HepG2 (cell line): ENCODE measurements around the gene RNF213. TPM values are rescaled to one million over a fixed set of nuclear protein-coding genes. Genes with fewer than 3 reads are reported as not detected.

Source experiments
- CEBPG ChIP-seq: IDR thresholded peaks from 2 replicates; pipeline ENCODE4 v1.6.1; 2016
- CHD2 ChIP-seq: IDR thresholded peaks from 2 replicates; pipeline ENCODE4 v1.6.1; 2011; ENCODE audit warnings: low read depth, low read length, improper control_type of control experiment
- FOXP1 ChIP-seq, 2 experiments: fragments of 450-650 bp in 1 of 2; IDR thresholded peaks; 2 replicates each; pipeline ENCODE4 v1.6.1; 2017 to 2018; ENCODE audit warnings: antibody characterized with exemption in 1 of 2
- IRF2 ChIP-seq: IDR thresholded peaks from 2 replicates; pipeline ENCODE4 v1.6.1; 2018; ENCODE audit warnings: missing genetic modification reagents, missing compliant biosample characterization
- JUNB ChIP-seq: sonication (generic); formaldehyde crosslinking; IDR thresholded peaks from 2 replicates; pipeline ENCODE4 v1.8.0; 2022; ENCODE audit warnings: missing genetic modification reagents, mild to moderate bottlenecking, borderline replicate concordance
- KAT2B ChIP-seq: fragments of 150-350 bp; IDR thresholded peaks from 2 replicates; pipeline ENCODE4 v1.6.1; 2014; ENCODE audit warnings: low read depth, low read length, borderline replicate concordance
- MAFF ChIP-seq: IDR thresholded peaks from 2 replicates; pipeline ENCODE4 v1.6.1; 2011; ENCODE audit warnings: low read depth, low read length, improper control_type of control experiment
- MIER3 ChIP-seq: IDR thresholded peaks from 2 replicates; pipeline ENCODE4 v1.6.1; 2016; ENCODE audit warnings: missing compliant biosample characterization, borderline replicate concordance
- NR2C2 ChIP-seq: sonication (generic); formaldehyde crosslinking; IDR thresholded peaks from 2 replicates; pipeline ENCODE4 v1.4.0; 2020; ENCODE audit warnings: missing genetic modification reagents, mild to moderate bottlenecking, moderate library complexity, borderline replicate concordance
- RFXAP ChIP-seq: sonication (generic); formaldehyde crosslinking; IDR thresholded peaks from 2 replicates; pipeline ENCODE4 v1.4.0; 2020; ENCODE audit warnings: missing genetic modification reagents, borderline replicate concordance
- RXRB ChIP-seq: IDR thresholded peaks from 2 replicates; pipeline ENCODE4 v1.6.1; 2016; ENCODE audit warnings: borderline replicate concordance, missing genetic modification reagents, missing compliant biosample characterization
- SIX1 ChIP-seq: sonication (generic); formaldehyde crosslinking; IDR thresholded peaks from 2 replicates; pipeline ENCODE4 v1.4.0; 2020; ENCODE audit warnings: missing genetic modification reagents, borderline replicate concordance
- SOX6 ChIP-seq, 2 experiments: fragments of 450-650 bp in 1 of 2; sonication (generic) in 1 of 2; formaldehyde crosslinking in 1 of 2; IDR thresholded peaks; 2 replicates each; pipeline versions ENCODE4 v1.4.0 to v1.6.1; 2017 to 2020; ENCODE audit warnings: antibody characterized with exemption in 1 of 2, mild to moderate bottlenecking in 1 of 2, missing genetic modification reagents in 1 of 2
- SRSF4 ChIP-seq: fragments of 200-400 bp; formaldehyde crosslinking; IDR thresholded peaks from one replicate; pipeline ENCODE4 v1.6.1; 2018; ENCODE audit warnings: mild to moderate bottlenecking, low read depth, low read length, moderate library complexity; ENCODE audit not compliant: poor library complexity, severe bottlenecking
- TEAD3 ChIP-seq: optimal IDR thresholded peaks from 2 replicates; pipeline ENCODE3; 2016; ENCODE audit warnings: borderline replicate concordance
- TGIF2 ChIP-seq: IDR thresholded peaks from 2 replicates; pipeline ENCODE4 v1.6.1; 2016; ENCODE audit warnings: control low read depth, missing compliant biosample characterization
- ZIK1 ChIP-seq: sonication (generic); formaldehyde crosslinking; IDR thresholded peaks from 2 replicates; pipeline ENCODE4 v1.5.0; 2020; ENCODE audit warnings: mild to moderate bottlenecking, low read depth, missing genetic modification reagents, borderline replicate concordance
- ZNF644 ChIP-seq: IDR thresholded peaks from 2 replicates; pipeline ENCODE4 v1.6.1; 2016; ENCODE audit warnings: low read depth
- polyA plus RNA-seq, 8 experiments: library from polyadenylated mRNA; depleted of rRNA in 3 of 8; stranded (reverse) in 7 of 8; unstranded in 1 of 8; fragments of >200 nt; fragmentation: Illumina TruSeq in 4 of 8; extraction: Trizol in 4 of 8; gene quantifications; 2 replicates each; pipeline versions ENCODE4 v1.2.1 to v1.2.3, GENCODE V29; 2011 to 2016; ENCODE audit warnings: low read depth in 4 of 8, missing spikeins in 1 of 8, mixed read lengths in 1 of 8; ENCODE audit not compliant: insufficient read depth in 1 of 8
- total RNA-seq, 5 experiments: library from RNA; depleted of rRNA; stranded (reverse); fragments of >200 nt; fragmentation: Illumina TruSeq; extraction: Trizol; gene quantifications; 2 replicates each; pipeline ENCODE4 v1.2.3, GENCODE V29; 2016; ENCODE audit warnings: low read depth in 1 of 5
- TF ChIP-seq, protein P1 (sequence below), 2 experiments: fragments of 450-650 bp in 1 of 2; sonication (generic) in 1 of 2; formaldehyde crosslinking; IDR thresholded peaks; 2 replicates each; pipeline versions ENCODE4 v1.5.0 to v1.8.0; 2020 to 2022; ENCODE audit warnings: mild to moderate bottlenecking in 1 of 2, missing genetic modification reagents in 1 of 2
- TF ChIP-seq, protein P2 (sequence below): sonication (generic); formaldehyde crosslinking; IDR thresholded peaks from 2 replicates; pipeline ENCODE4 v1.4.0; 2020; ENCODE audit warnings: missing genetic modification reagents, borderline replicate concordance
- TF ChIP-seq, protein P3 (sequence below): sonication (generic); formaldehyde crosslinking; IDR thresholded peaks from 2 replicates; pipeline ENCODE4 v1.4.0; 2020; ENCODE audit warnings: missing genetic modification reagents, borderline replicate concordance
- TF ChIP-seq, protein P4 (sequence below): sonication (generic); formaldehyde crosslinking; IDR thresholded peaks from 2 replicates; pipeline ENCODE4 v1.8.0; 2022; ENCODE audit warnings: missing genetic modification reagents, mild to moderate bottlenecking, borderline replicate concordance

RNF213 gene
- total and polyA plus RNA-seq, 2 of the 13 experiments (the other 11 are each of a cell fraction or from before 2014, with no cell fraction given): 38.6 to 38.7 TPM

DNA sequence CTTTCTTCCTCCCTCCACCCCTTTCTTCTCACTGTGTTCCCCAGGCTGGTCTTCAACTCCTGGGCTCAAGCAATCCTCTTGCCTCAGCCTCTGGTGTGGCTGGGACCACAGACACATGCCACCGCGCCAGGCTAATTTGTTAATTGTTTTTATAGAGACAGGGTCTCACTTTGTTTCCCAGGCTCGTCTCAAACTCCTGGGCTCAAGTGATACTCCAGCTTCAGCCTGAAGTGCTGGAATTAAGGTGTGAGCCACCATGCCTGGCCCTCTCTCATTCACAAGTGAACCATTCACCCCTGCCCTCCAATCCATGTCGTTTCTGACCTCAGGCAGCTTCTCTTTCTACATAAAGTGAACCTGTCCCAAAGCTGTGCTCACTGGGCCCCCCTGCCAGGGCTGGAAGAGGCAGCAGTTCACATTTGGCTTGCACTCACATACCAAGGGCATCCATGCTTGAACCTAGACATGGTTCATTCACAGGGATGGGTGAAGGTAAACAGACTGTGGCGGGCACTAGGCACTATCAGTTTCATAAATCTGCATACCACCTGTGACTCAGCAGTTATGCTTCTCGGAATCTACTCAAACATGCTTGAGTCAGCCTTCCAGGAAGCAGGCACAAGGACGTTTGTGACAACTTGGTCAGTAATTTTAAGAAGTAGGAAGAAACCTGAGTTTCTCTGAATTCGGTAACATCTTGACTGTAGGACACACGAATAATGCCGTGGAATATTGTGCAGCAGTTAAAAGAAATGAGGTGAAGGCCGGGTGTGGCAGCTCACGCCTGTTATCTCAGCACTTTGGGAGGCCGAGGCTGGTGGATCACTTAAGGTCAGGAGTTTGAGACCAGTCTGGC lies 6.0 kb upstream of the RNF213 start (continued):
- TF ChIP-seq, protein P1, sequence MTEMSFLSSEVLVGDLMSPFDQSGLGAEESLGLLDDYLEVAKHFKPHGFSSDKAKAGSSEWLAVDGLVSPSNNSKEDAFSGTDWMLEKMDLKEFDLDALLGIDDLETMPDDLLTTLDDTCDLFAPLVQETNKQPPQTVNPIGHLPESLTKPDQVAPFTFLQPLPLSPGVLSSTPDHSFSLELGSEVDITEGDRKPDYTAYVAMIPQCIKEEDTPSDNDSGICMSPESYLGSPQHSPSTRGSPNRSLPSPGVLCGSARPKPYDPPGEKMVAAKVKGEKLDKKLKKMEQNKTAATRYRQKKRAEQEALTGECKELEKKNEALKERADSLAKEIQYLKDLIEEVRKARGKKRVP (CRISPR knock-in tag; IDR thresholded peaks at IDR 0.05): peak in 1 of 2 experiments; percentile 75; a peak in 1 of 4 replicates
- TF ChIP-seq JUNB (CRISPR knock-in tag): peak; percentile 30; the same call in 1 of the 2 replicates
- no peak for TF ChIP-seq RFXAP (CRISPR knock-in tag)
- TF ChIP-seq, protein P2, sequence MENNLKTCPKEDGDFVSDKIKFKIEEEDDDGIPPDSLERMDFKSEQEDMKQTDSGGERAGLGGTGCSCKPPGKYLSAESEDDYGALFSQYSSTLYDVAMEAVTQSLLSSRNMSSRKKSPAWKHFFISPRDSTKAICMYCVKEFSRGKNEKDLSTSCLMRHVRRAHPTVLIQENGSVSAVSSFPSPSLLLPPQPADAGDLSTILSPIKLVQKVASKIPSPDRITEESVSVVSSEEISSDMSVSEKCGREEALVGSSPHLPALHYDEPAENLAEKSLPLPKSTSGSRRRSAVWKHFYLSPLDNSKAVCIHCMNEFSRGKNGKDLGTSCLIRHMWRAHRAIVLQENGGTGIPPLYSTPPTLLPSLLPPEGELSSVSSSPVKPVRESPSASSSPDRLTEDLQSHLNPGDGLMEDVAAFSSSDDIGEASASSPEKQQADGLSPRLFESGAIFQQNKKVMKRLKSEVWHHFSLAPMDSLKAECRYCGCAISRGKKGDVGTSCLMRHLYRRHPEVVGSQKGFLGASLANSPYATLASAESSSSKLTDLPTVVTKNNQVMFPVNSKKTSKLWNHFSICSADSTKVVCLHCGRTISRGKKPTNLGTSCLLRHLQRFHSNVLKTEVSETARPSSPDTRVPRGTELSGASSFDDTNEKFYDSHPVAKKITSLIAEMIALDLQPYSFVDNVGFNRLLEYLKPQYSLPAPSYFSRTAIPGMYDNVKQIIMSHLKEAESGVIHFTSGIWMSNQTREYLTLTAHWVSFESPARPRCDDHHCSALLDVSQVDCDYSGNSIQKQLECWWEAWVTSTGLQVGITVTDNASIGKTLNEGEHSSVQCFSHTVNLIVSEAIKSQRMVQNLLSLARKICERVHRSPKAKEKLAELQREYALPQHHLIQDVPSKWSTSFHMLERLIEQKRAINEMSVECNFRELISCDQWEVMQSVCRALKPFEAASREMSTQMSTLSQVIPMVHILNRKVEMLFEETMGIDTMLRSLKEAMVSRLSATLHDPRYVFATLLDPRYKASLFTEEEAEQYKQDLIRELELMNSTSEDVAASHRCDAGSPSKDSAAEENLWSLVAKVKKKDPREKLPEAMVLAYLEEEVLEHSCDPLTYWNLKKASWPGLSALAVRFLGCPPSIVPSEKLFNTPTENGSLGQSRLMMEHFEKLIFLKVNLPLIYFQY (CRISPR knock-in tag): no peak
- 0 out of 2 replicates have a peak, but pooled peaks have one; percentile 53 for TF ChIP-seq IRF2 (CRISPR knock-in tag)
- no peak for TF ChIP-seq SOX6 (IDR thresholded peaks at IDR 0.05)
- TF ChIP-seq SOX6 (CRISPR knock-in tag; IDR thresholded peaks at IDR 0.05): 0 out of 2 replicates have a peak, but pooled peaks have one; percentile 13
- peak; percentile 96 for TF ChIP-seq MAFF
- no peak for TF ChIP-seq ZIK1 (CRISPR knock-in tag)
- TF ChIP-seq, protein P3, sequence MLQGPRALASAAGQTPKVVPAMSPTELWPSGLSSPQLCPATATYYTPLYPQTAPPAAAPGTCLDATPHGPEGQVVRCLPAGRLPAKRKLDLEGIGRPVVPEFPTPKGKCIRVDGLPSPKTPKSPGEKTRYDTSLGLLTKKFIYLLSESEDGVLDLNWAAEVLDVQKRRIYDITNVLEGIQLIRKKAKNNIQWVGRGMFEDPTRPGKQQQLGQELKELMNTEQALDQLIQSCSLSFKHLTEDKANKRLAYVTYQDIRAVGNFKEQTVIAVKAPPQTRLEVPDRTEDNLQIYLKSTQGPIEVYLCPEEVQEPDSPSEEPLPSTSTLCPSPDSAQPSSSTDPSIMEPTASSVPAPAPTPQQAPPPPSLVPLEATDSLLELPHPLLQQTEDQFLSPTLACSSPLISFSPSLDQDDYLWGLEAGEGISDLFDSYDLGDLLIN: no peak
- TF ChIP-seq SRSF4: no peak
- TF ChIP-seq, protein P4, sequence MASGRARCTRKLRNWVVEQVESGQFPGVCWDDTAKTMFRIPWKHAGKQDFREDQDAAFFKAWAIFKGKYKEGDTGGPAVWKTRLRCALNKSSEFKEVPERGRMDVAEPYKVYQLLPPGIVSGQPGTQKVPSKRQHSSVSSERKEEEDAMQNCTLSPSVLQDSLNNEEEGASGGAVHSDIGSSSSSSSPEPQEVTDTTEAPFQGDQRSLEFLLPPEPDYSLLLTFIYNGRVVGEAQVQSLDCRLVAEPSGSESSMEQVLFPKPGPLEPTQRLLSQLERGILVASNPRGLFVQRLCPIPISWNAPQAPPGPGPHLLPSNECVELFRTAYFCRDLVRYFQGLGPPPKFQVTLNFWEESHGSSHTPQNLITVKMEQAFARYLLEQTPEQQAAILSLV (CRISPR knock-in tag): no peak
- TF ChIP-seq NR2C2 (CRISPR knock-in tag): no peak
- no peak for TF ChIP-seq CHD2
- peak; percentile 76 for TF ChIP-seq TGIF2 (CRISPR knock-in tag)
- no peak for TF ChIP-seq FOXP1 (IDR thresholded peaks at IDR 0.05)
- 0 out of 2 replicates have a peak, but pooled peaks have one; percentile 9 for TF ChIP-seq FOXP1 (CRISPR knock-in tag; IDR thresholded peaks at IDR 0.05)
- TF ChIP-seq KAT2B: no peak
- TF ChIP-seq SIX1: no peak; the same call in 1 of the 2 replicates
- TF ChIP-seq MIER3 (CRISPR knock-in tag): peak; percentile 78; the same call in 1 of the 2 replicates
- TF ChIP-seq RXRB (CRISPR knock-in tag): peak; percentile 72
- TF ChIP-seq CEBPG (CRISPR knock-in tag): peak; percentile 38; the same call in 1 of the 2 replicates
- TF ChIP-seq ZNF644 (CRISPR knock-in tag): 0 out of 2 replicates have a peak, but pooled peaks have one; percentile 29
- peak; percentile 93 for TF ChIP-seq TEAD3 (CRISPR knock-in tag)
